ENCODE measurements around the gene ATXN7L3B. TPM values are rescaled to one million over a fixed set of nuclear protein-coding genes. Genes with fewer than 3 reads are reported as not detected.

ATXN7L3B gene
- total RNA-seq, 1 donor from 2014 or later: 18.1 TPM

DNA sequence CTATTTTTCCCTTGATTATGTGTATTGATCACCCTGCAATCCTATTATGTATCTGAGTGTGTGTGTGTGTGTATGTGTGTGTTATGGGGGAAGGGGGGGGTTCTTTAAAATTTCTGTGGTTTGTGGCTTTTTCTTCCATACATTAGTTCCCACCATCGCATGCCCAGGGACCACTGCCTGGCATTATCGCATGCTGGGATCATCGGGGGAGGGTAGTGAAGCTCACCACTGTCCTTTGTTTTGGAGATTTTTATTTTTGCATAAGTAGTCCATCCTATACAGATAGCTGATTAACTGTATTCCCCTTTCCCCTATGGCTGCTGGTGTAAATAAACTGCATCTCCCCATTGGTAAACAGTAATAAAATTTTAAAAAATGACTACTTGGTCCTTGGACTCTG lies 3.4 kb downstream of the ATXN7L3B start:
- intact Hi-C loops (cut with DNase I): no loop called here
- no peak for DNase-seq (ENCODE audit: low spot score)

DNA sequence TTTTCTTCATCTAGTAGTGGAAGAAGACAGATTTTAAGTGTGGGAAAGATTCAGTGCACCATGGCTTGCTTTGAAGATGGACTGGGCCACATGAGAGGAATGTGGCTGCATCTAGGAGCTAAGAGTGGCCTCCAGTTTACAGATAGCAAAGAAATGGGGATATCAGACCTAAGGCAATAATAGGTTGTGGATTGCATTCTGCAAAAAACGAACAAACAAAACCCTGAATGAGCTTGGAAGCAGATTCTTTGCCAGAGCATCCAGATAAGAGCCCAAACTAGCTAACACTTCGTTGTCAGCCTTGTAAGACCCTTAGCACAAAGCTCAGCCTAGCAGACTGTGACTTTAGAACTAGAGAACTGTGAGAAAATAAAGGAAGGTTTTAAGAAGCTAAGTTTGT lies 9.6 kb downstream of the ATXN7L3B start:
- intact Hi-C loops (cut with DNase I): no loop called here
- no peak for DNase-seq (ENCODE audit: low spot score)

DNA sequence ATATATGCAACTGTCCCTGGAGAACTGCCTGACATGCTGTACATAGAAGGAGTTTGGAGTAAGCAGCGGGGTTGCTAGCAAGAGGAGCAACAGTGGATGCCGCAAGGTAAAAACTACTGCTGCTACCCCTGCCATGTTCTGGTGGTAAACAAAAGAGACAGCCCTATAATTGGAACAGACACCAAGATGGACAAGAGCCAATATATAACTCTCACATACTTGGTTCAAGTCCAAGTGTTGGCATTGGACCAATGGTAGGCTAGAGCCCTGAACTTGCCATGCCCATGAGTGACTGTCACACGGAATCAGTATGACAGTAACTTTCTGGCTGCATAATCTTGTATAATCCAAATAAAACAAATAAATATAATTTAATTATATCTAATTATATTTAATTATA lies 13.7 kb downstream of the ATXN7L3B start:
- DNase-seq (ENCODE audit: low spot score): no peak
- intact Hi-C loops (cut with DNase I): no loop called here

DNA sequence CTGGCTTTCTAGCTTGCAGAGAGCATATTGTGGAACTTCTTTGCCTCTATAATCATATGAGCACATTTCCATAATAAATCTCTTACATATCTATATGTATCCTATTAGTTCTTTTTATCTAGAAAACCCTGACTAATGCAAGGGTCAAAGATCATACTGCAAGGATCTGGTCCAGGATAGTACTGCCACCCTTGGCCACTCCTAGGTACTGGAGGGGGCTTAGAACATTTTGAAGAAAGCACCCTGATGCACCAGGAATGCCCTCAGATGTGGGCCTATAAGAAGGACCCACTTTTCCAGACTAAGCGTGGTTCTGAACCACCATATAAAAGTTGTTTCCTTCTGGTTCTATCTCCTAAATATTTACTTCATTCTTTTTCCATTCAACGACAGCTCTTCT lies 14.6 kb downstream of the ATXN7L3B start:
- intact Hi-C loops (cut with DNase I): no loop called here
- DNase-seq (ENCODE audit: low spot score): no peak

DNA sequence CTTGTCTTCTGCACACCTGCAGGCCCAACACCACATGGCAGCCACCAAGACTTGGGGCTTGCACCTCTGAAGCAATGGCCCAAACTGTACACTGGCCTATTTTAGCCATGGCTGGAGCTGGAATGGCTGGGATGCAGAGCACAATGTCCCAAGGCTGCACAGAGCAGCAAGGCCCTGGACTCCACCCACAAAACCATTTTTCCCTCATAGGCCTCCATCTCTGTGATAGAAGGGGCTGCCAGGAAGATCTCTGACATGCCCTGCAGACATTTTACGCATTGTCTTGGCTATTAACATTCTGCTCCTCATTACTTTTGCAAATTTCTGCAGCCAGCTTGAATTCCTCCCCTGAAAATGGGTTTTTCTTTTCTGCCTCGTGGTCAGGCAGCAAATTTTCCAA lies 22.1 kb downstream of the ATXN7L3B start:
- DNase-seq (ENCODE audit: low spot score): no peak
- intact Hi-C loops (cut with DNase I): no loop called here

DNA sequence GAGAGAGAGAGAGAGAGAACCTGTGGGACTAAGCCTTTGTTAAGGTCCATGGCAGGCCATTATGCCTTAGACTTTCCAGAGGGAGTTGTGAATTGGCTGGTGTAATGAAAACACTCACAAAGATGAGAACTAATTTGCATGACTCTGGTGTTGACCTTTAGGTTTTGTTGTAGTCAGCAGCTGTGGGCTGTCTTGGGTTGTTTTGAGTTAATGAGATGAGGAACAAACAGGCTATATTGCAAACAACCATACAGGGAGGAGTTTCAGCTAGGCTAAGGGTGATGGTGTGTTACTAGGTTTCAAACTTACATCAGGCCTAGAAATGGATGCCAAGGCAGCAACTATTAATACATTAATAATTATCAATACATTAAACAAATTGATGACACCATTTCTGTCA lies 26.3 kb downstream of the ATXN7L3B start:
- no peak for DNase-seq (ENCODE audit: low spot score)
- intact Hi-C loops (cut with DNase I): no loop called here

DNA sequence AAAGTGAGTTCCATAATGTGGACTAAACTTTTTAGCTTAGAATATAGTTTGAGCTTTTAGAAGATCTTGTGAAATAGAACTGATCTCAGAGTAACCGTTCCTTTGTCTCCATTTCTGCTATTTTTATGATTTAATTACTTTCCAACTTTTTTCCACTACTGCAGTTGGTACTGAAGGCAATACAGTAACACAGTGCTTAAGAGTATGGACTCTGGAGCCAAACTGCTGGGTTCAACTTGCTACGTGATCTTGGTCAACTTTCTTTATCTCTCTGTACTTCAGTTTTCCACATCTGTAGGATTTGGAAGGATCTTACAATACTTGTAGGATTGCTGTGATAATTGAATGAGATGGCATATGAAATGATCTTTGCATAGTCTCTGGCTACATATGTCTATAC lies 40.9 kb downstream of the ATXN7L3B start:
- intact Hi-C loops (cut with DNase I): no loop called here
- no peak for DNase-seq (ENCODE audit: low spot score)

DNA sequence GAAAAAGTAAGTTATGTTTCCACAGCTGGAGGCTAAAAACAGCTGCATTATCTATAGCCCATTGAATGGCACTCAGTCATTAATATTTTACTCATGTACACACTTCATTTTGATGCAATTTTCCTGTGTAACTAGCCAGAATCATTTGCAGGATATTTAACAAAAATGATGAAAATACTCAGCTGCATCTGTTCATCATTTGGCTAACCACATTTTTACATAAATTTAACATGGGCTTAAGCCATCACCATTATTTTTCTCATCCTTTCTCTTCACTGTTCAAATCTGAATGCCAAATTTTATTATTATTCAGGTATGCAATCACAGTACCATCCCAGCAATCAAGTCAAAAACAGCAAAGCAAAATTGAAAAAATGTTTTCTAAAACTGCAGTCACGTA lies 41.8 kb downstream of the ATXN7L3B start:
- intact Hi-C loops (cut with DNase I): no loop called here

DNA sequence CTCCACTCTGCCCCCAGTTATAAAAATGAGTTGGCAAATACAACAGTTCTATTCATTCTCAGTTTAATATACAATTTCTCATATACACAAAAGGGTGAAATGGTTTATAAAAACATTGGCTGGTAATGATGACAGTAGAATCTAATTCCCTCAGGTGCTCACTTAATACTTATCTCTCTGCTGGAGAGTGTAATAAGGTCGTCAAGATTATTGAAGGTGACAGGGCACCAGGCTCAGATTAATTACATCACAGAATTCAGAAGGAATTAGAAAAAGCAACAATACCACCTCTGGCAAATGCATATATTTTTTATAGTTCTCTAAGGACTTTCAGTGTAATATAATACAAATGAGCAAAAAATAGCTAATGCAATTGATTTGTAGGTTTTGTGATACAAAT lies 42.3 kb downstream of the ATXN7L3B start:
- no peak for DNase-seq (ENCODE audit: low spot score)
- intact Hi-C loops (cut with DNase I): no loop called here

More for the DNA sequence above, 41.8 kb downstream of the ATXN7L3B start:
- DNase-seq (ENCODE audit: low spot score): no peak

DNA sequence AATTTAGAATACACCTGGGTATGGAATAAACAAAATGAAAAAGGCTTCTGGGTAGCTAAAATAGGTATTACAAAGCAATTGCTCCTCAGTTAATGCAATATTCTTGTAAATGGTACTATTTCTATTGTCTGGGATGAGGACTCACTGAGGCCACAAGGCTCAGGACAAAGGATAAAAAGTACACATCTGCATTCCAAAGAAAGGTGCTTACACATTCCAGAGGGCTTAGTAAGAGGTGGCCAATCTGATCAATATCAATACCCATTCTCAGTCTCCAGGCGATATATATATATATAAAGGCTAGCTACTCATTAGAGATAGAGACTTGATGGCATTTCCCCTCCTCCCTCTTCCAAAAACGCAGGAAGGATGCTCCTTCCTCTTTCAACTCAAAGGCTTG lies 43.8 kb downstream of the ATXN7L3B start:
- intact Hi-C loops (cut with DNase I): no loop called here
- no peak for DNase-seq (ENCODE audit: low spot score)

DNA sequence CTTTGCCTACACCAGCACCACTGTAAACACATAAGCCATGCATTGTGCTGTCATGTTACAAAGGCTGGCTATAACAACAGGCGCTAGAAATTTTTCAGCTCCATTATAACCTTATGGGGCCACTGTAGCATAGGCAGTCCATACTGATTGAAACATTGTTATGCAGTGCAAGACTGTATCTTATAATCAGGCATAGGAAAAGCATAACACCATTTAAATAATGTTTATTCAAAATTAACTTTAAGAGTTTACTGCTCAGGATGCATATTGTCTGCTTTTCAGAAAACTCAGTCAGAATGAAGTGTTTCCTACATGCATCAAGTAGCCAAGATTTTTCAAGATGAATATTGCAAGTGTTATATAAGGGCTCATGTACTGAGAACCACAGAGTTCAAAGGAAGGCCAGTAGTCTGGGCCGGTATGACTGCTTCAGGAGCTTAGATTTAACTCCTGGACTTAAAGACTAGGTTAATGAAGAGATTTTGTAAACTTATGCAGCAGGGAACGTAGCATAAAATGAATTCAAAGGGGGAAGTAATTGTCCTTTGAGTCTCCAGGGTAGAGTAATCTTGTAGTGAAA lies 46.9 kb downstream of the ATXN7L3B start:
- no peak for DNase-seq (ENCODE audit: low spot score)
- intact Hi-C loops (cut with DNase I): no loop called here

DNA sequence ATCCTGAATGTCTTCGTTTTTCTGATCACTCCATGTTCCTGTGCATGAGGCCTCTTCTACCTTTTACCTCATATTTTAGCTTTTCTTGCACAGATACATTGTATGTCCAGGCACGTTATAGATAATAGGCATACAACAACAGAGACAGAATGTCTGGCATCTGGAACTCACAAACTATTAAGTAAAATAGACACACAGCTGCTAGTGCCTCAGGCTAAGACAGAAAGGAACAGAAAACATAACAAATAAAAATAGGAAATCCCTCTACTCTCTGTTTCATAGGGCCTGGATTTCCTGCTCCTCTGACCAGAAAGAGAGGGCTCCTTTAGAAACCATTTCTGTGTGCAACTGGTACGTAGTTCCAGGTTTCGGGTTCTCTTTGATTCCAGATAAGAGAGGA lies 48.6 kb downstream of the ATXN7L3B start:
- intact Hi-C loops (cut with DNase I): no loop called here

More for the DNA sequence above, 48.6 kb downstream of the ATXN7L3B start:
- no peak for DNase-seq (ENCODE audit: low spot score)

Measured in cardiac septum (tissue), 1 donor.